Natural killer cell treated with Interleukin-12 subunit alpha and Interleukin-12 subunit beta and Interleukin-15 and Interleukin-18, amount 100 ng/mL, for 72 hours (primary cell): ENCODE results near the gene EPHA8. TPM values are rescaled to one million over a fixed set of nuclear protein-coding genes. Genes with fewer than 3 reads are reported as not detected.

Experiments used
- ATAC-seq, 2 donors: fragments of 150-1000 bp; cut with Tn5 transposase in 1 of 2; sonication (Bioruptor Pico), chemical (Tn5 transposase) in 1 of 2; 2 replicates each; pipeline ENCODE4 v1.10.0; 2021
- DNase-seq: peaks from one replicate; pipeline ENCODE4 v3.0.0; 2022; ENCODE audit warnings: low spot score
- H3K27ac Mint-ChIP-seq, 2 donors: 1 replicate in 1 of 2; 2 replicates in 1 of 2; pipeline ENCODE4 v1.8.0; 2022; ENCODE audit warnings: mixed read lengths in 2 of 2, mild to moderate bottlenecking in 1 of 2, moderate library complexity in 1 of 2
- H3K27me3 Mint-ChIP-seq, 2 donors: 1 replicate in 1 of 2; 2 replicates in 1 of 2; pipeline ENCODE4 v1.8.0; 2022; ENCODE audit warnings: mixed read lengths in 2 of 2
- H3K36me3 Mint-ChIP-seq: one replicate; pipeline ENCODE4 v1.8.0; 2022; ENCODE audit warnings: mixed read lengths
- H3K4me1 Mint-ChIP-seq, 2 donors: 1 replicate in 1 of 2; 2 replicates in 1 of 2; pipeline ENCODE4 v1.8.0; 2022; ENCODE audit warnings: low read depth in 2 of 2, mixed read lengths in 2 of 2, mild to moderate bottlenecking in 1 of 2
- H3K4me3 Mint-ChIP-seq: one replicate; pipeline ENCODE4 v1.8.0; 2022; ENCODE audit warnings: mixed read lengths
- H3K9me3 Mint-ChIP-seq: 2 replicates; pipeline ENCODE4 v1.8.0; 2022; ENCODE audit warnings: mixed read lengths
- total RNA-seq, 2 donors: library from RNA; stranded (reverse); gene quantifications; one replicate each; pipeline ENCODE4 v1.2.3, GENCODE V29; 2022

Gene EPHA8
- total RNA-seq, 2 donors from 2014 or later = not detected

DNA sequence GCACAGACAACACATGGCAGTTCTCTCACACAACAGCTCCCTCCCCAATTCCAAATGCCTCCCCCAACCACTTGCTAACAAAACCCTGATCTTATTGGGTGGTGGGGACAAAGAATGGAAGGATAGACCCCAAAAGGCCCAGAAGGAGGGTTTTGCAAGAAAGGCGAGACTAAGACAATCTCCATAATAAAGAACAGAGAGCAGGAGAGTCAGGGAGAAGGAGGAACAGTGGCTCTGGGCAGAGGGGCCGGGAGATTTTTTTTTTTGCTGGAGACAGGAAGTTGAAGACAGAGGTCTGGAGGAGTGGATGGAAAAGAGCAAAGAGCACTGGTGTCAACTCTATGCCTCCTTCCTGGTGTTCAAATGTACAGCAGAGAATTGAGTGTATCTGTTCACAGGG, 66.6 kb downstream of the EPHA8 start:
- Mint-ChIP-seq H3K9me3 (no peaks in the 10 kb centered on the region), H3K27ac (no peak overlapping the region), H3K4me3 (no peak overlapping the region), H3K27me3 (peaks cover 31 to 40% of the 10 kb centered on the region in 2 donors), H3K4me1 (peaks cover 0 to 3% of the 10 kb centered on the region in 2 donors), H3K36me3 (no peaks in the 10 kb centered on the region)
- DNase-seq = no peak
- ATAC-seq = no peak

DNA sequence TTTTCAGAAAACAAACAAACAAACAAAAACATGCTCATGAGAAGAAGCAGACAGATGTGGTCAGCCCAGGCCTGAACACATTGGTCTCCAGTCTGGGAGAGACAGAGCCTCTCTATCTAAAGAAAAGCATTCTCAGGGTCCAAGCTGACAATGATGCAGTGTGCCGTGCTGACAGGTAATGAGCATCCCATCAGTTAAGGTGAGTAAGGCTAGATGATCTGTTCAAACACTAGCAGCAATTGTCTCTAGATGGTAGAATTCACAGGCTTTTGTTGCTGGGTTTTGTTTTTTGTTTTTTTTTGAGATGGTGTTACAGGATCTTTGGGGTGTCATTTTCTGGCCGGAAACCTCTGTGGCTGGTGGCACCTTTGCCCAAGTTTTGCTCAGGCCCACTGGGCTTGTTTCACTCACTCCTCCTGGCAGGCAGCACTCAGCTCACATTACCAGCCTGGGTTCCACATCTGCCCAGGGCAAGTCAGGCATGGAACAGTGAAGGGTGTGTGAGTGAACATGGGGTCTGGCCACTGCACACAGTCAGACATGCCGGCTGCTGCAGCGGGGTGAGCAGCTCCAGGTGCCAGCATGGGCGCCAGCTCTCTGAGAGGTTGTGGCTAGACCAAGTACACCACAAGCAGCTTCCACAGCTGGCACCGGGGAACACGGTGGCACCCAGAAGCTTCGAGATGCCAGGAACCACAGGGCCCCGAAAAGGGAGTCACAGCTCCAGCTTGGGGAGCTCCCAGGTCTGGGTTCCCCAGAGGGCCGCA, 70.6 kb downstream of the EPHA8 start:
- DNase-seq = no peak
- ATAC-seq = peak in 1 of 2 donors; percentile 32
- H3K4me3 Mint-ChIP-seq = no peak overlapping the region

DNA sequence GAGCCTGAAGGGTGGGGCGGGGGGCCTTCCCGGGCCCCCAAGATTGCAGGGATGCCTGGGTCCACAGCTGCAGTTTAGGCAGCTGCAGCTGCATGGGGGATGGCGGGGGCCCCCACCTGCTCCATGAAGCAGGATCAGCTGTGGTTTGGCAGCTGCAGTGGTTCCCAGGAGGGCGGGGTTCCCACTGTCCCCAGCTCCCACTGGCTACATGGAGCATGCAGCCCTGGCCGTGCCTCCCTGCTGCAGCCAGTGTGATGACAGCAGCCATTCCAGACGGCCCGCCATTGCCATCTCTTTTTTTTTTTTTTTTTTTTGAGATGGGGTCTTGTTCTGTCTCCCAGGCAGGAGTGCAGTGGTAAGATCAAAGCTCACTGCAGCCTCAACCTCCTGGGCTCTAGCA, 72.1 kb downstream of the EPHA8 start:
- Mint-ChIP-seq H3K9me3 (no peaks in the 10 kb centered on the region), H3K36me3 (no peaks in the 10 kb centered on the region), H3K4me3 (no peak overlapping the region), H3K27me3 (peaks cover 11 to 16% of the 10 kb centered on the region in 2 donors), H3K4me1 (peaks cover 0 to 3% of the 10 kb centered on the region in 2 donors), H3K27ac (no peak overlapping the region)
- no peak for ATAC-seq
- DNase-seq = no peak

More for the DNA sequence above, 70.6 kb downstream of the EPHA8 start:
- Mint-ChIP-seq H3K9me3 (no peaks in the 10 kb centered on the region), H3K36me3 (no peaks in the 10 kb centered on the region), H3K27ac (no peak overlapping the region), H3K4me1 (peaks cover 0 to 3% of the 10 kb centered on the region in 2 donors), H3K27me3 (peaks cover 26 to 31% of the 10 kb centered on the region in 2 donors)

DNA sequence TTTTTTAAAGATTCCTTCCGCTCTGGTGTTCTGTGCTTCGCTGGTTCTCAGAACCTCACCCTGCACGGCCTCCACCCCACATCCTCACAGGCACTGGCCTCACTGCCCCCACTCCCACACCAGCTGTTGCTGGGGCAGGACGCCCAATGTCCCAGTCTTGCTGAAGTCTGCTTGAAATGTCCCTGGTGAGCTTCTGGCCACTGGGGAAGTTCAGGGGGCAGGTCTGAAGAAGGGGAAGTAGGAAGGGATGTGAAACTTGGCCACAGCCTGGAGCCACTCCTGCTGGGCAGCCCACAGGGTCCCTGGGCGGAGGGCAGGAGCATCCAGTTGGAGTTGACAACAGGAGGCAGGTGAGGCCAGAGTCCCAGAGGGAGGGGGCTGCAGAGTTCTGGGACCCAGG, 73.1 kb downstream of the EPHA8 start, which contains the start of gene C1QA:
TSS of gene C1QA (plus strand) at position 276 of the 400 bp plus-strand sequence. CDS start 989 bp downstream, outside the sequence.
- no peak for ATAC-seq
- H3K4me3 Mint-ChIP-seq = no peak within 1 kb of the TSS
- H3K4me1 Mint-ChIP-seq = peaks cover 0 to 3% of the 10 kb centered on the region in 2 donors
- no peak for DNase-seq
- H3K9me3 Mint-ChIP-seq = no peaks in the 10 kb centered on the region
- H3K27me3 Mint-ChIP-seq = peaks cover 10 to 13% of the 10 kb centered on the region in 2 donors
- no peaks in the 10 kb centered on the region for H3K36me3 Mint-ChIP-seq
- H3K27ac Mint-ChIP-seq = no peak within 1 kb of the TSS

DNA sequence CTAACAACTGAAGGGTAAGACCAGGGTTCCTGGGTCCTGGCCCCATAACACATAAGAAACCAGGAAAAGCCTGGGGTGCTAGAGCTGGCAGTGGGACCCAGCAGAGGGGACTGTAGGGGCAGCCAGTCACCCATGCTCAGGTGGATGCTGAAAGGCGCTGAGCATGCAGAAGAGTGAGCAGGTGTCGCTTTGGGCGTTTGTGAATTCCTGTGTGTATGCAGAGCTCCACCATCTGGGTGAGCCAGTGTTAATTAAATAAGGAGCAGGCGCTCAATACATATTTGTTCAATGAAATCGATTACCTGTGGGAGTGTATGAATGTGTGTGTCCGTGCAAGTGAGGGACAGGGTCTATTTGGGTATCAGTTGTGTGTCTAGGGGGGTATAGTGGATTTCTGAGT, 73.6 kb downstream of the EPHA8 start:
- H3K9me3 Mint-ChIP-seq = no peaks in the 10 kb centered on the region
- H3K27me3 Mint-ChIP-seq = peaks cover 7% of the 10 kb centered on the region in 2 donors
- H3K27ac Mint-ChIP-seq = no peak overlapping the region
- peaks cover 0 to 3% of the 10 kb centered on the region in 2 donors for H3K4me1 Mint-ChIP-seq
- H3K4me3 Mint-ChIP-seq = no peak overlapping the region
- peak in 1 of 2 donors; percentile 29 for ATAC-seq
- H3K36me3 Mint-ChIP-seq = no peaks in the 10 kb centered on the region
- no peak for DNase-seq

DNA sequence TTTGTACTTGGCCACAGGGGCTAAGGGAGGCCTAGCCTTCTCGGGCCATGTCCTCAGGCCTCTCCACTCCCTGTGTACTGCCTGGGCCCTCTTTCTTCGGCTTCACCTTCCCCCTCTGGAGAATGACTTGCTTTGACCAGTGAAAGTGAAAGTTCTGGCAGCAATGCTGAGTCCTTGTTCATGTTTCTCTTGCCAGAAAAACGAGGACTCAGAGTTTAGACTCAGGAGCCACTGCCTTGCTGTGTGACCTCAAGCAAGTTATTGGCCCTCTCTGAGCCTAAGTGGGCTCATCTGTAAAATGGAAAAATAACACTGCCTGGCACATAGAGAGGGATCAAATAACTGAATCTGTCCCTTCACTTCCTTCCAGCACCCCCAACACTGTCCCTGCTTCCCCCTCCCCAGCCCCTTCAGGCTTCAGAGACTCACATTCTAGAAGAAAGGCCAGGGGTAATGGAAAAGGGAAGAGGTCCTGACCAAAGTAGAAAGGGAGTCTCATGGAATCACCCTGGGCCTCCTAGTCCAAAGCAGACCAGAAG, 74.7 kb downstream of the EPHA8 start:
- Mint-ChIP-seq H3K27me3 (peaks cover 7% of the 10 kb centered on the region in 2 donors), H3K9me3 (no peaks in the 10 kb centered on the region), H3K4me3 (no peak overlapping the region), H3K4me1 (peaks cover 0 to 3% of the 10 kb centered on the region in 2 donors), H3K27ac (no peak overlapping the region), H3K36me3 (no peaks in the 10 kb centered on the region)
- ATAC-seq (no peak), DNase-seq (no peak)

DNA sequence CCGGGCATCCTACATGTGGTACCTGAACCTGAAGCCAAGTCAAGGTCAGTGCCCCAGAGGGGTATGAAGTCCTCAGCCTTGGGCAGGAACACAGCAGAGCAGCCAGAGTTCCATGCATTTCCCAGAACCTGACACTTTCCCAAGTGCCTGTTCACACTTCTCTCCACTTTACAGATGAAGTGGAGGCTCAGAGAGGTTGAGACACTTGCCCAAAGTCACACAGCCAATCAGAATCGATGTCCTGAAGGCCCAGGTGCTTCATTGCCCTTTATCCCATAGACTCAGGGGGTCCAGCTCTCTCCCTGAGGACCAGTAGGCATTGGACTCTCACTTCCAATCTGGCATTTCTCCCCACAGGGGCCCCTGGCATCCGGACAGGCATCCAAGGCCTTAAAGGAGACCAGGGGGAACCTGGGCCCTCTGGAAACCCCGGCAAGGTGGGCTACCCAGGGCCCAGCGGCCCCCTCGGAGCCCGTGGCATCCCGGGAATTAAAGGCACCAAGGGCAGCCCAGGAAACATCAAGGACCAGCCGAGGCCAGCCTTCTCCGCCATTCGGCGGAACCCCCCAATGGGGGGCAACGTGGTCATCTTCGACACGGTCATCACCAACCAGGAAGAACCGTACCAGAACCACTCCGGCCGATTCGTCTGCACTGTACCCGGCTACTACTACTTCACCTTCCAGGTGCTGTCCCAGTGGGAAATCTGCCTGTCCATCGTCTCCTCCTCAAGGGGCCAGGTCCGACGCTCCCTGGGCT, 75.4 kb downstream of the EPHA8 start:
- H3K4me3 Mint-ChIP-seq = no peak overlapping the region
- no peaks in the 10 kb centered on the region for H3K9me3 Mint-ChIP-seq
- H3K27ac Mint-ChIP-seq = no peak overlapping the region
- peaks cover 7% of the 10 kb centered on the region in 2 donors for H3K27me3 Mint-ChIP-seq
- ATAC-seq (no peak), DNase-seq (no peak)
- H3K4me1 Mint-ChIP-seq = peaks cover 0 to under 1% of the 10 kb centered on the region in 2 donors
- H3K36me3 Mint-ChIP-seq = no peaks in the 10 kb centered on the region

DNA sequence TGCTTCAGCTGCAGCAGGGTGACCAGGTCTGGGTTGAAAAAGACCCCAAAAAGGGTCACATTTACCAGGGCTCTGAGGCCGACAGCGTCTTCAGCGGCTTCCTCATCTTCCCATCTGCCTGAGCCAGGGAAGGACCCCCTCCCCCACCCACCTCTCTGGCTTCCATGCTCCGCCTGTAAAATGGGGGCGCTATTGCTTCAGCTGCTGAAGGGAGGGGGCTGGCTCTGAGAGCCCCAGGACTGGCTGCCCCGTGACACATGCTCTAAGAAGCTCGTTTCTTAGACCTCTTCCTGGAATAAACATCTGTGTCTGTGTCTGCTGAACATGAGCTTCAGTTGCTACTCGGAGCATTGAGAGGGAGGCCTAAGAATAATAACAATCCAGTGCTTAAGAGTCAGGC, 76.0 kb downstream of the EPHA8 start:
- ATAC-seq (no peak), DNase-seq (no peak)
- Mint-ChIP-seq H3K27me3 (peaks cover 7% of the 10 kb centered on the region in 2 donors), H3K36me3 (no peaks in the 10 kb centered on the region), H3K4me3 (no peak overlapping the region), H3K4me1 (no peaks in the 10 kb centered on the region), H3K9me3 (no peaks in the 10 kb centered on the region), H3K27ac (no peak overlapping the region)

DNA sequence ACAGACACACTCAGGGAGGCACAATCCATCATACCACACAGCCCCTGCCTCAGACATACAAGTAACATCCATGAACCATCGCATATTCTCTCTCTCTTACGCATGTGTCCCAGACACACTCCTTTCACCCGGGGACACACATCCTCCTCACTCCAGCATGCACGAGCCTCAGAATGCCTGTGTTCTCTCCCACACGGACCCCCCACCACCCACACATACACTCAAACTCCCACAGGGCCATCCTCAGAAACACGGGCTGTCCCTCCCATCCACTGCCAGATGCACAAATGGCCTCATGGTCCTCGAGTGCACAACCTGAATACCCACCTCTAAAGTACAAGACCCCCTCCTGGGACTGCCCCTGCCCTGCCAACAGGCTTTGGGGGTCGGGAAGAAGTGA, 78.0 kb downstream of the EPHA8 start:
- H3K27ac Mint-ChIP-seq = no peak overlapping the region
- ATAC-seq (no peak), DNase-seq (no peak)
- no peaks in the 10 kb centered on the region for H3K36me3 Mint-ChIP-seq
- H3K9me3 Mint-ChIP-seq = no peaks in the 10 kb centered on the region
- H3K4me1 Mint-ChIP-seq = no peaks in the 10 kb centered on the region
- H3K27me3 Mint-ChIP-seq = peaks cover 8 to 14% of the 10 kb centered on the region in 2 donors
- H3K4me3 Mint-ChIP-seq = no peak overlapping the region

DNA sequence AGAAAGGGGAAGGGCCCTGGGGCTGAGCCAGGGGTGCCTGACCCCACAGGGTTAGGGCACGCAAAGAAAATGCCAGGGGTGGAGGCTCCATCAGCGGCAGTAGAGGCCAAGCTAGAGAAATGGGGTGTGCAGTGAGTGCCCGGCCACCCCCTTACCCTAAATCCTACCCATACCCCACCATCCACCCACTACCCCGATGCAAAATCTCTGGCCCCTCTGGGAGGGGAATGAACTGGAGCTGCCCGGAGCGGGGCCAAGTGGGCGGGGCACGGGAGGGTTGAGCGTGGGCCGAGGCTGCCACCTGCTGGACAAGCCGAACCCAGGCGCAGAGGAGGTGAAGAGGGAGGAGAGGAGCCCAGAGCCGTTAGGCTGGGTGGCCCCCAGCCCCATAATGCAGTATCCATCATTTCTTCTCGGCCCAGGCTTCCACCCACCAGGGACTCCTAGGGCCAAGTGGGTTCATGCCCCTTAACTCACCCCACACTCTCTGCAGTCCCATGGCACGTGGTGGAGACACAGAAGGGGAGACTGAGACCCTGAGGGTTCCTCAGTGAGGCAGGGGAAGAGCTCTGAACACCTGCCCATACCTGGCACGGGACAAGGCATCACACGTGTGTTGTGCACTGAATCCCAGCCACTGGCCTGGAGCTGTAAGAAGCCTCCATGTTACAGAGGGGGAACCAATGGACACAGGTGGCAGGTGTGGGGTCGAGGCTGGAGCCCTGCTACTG, 78.8 kb downstream of the EPHA8 start:
- peaks cover 5 to 11% of the 10 kb centered on the region in 2 donors for H3K27me3 Mint-ChIP-seq
- peak; percentile 68 for DNase-seq
- no peaks in the 10 kb centered on the region for H3K36me3 Mint-ChIP-seq
- no peaks in the 10 kb centered on the region for H3K9me3 Mint-ChIP-seq
- no peak overlapping the region for H3K27ac Mint-ChIP-seq
- no peaks in the 10 kb centered on the region for H3K4me1 Mint-ChIP-seq
- peak; percentile 59 to 74 for ATAC-seq
- no peak overlapping the region for H3K4me3 Mint-ChIP-seq

DNA sequence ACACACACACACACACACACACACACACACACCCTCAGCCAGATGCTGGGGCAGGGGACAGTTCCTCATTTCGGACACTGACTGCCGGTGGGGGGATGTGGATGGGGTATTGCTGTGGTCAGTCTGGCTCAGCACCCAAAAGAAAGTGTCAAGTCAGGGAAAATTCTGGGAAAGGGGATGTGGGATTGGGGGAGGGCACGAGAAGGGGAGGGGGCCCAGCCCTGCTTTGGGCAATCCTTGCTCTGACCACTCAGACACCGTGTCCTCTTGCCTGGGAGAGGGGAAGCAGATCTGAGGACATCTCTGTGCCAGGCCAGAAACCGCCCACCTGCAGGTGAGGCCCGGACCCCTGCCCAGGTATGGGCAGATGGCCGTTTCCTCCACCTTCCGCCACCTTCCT, 80.1 kb downstream of the EPHA8 start, which contains the start of gene C1QC:
TSS of gene C1QC (plus strand) at position 253 of the 400 bp plus-strand sequence. CDS start 391 bp downstream, outside the sequence.
- Mint-ChIP-seq H3K9me3 (no peaks in the 10 kb centered on the region), H3K27me3 (peaks cover 8 to 9% of the 10 kb centered on the region in 2 donors), H3K27ac (no peak within 1 kb of the TSS), H3K4me1 (no peaks in the 10 kb centered on the region), H3K36me3 (no peaks in the 10 kb centered on the region), H3K4me3 (no peak within 1 kb of the TSS)
- ATAC-seq (no peak), DNase-seq (no peak)

DNA sequence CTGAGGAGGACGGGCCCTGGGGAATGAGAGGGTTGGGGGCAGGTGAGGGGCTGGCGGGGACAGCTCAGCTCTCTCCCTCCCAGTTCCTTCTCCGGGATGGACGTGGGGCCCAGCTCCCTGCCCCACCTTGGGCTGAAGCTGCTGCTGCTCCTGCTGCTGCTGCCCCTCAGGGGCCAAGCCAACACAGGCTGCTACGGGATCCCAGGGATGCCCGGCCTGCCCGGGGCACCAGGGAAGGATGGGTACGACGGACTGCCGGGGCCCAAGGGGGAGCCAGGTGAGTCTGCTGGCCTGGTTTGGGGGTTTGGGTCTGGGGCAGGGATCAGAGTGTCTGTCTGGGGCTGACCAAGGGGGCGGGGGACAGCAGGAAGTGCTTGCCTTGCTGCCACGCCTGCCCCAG, 80.6 kb downstream of the EPHA8 start:
- peaks cover 8 to 9% of the 10 kb centered on the region in 2 donors for H3K27me3 Mint-ChIP-seq
- DNase-seq = no peak
- ATAC-seq = peak in 1 of 2 donors; percentile 2
- no peaks in the 10 kb centered on the region for H3K4me1 Mint-ChIP-seq
- H3K36me3 Mint-ChIP-seq = no peaks in the 10 kb centered on the region
- no peak overlapping the region for H3K27ac Mint-ChIP-seq
- H3K9me3 Mint-ChIP-seq = no peaks in the 10 kb centered on the region
- no peak overlapping the region for H3K4me3 Mint-ChIP-seq

DNA sequence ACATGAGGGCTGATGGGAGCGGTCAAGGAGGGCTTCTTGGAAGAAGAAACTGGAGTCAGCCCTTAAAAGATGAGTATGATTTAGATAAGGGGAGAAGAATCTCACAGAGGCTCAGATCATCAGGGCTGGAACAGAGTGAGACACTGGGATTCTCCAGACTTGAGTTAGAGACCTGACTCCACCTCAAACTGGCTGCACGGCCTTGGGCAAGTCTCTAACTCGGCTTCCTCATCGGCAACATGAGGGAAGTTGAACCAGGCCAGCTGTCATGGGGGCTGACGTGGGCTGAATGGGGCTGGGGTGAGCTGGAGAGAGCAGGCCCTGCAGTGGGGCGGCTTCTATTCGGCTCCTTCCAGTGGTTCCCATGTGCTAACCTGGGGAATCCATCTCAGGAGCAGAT, 82.6 kb downstream of the EPHA8 start:
- DNase-seq = no peak
- Mint-ChIP-seq H3K4me1 (peaks cover 0 to 2% of the 10 kb centered on the region in 2 donors), H3K9me3 (no peaks in the 10 kb centered on the region), H3K27ac (no peak overlapping the region), H3K27me3 (peaks cover 8 to 13% of the 10 kb centered on the region in 2 donors), H3K4me3 (no peak overlapping the region), H3K36me3 (no peaks in the 10 kb centered on the region)
- ATAC-seq = no peak
